ENCODE data around the gene CACNA1A.
"Not testable (repeated sequence)": the region's sequence is repeated elsewhere in the genome, so short reads cannot be mapped to it uniquely, and the experiment has no call there.

GRCh38 chr19:13361726-13362125 is 144.6 kb downstream of the CACNA1A start:
- not testable (repeated sequence) for TF ChIP-seq CTCF (IDR thresholded peaks at IDR 0.05; ENCODE audit: poor library complexity); EZH2phosphoT487 (IDR thresholded peaks at IDR 0.05; ENCODE audit: low read depth, severe bottlenecking, unreplicated experiment); EZH2 (IDR thresholded peaks at IDR 0.05; ENCODE audit: borderline replicate concordance)
